Peyer's patch (tissue), 4 donors: ENCODE results near the gene C9.

Source experiments
- POLR2A ChIP-seq, 2 donors: fragments of 450-650 bp; IDR thresholded peaks; one replicate each; pipeline ENCODE4 v1.5.1; 2017; ENCODE audit warnings: antibody characterized with exemption in 2 of 2, mild to moderate bottlenecking in 2 of 2, moderate library complexity in 2 of 2
- TF ChIP-seq, protein P1 (sequence below), 6 experiments: fragments of 450-650 bp in 4 of 6; fragments of 200-600 bp in 2 of 6; sonication (generic) in 1 of 6; IDR thresholded peaks; one replicate each; pipeline ENCODE4 v1.5.1; 2017 to 2019; ENCODE audit warnings: antibody characterized with exemption in 6 of 6, mild to moderate bottlenecking in 3 of 6, moderate library complexity in 1 of 6

DNA sequence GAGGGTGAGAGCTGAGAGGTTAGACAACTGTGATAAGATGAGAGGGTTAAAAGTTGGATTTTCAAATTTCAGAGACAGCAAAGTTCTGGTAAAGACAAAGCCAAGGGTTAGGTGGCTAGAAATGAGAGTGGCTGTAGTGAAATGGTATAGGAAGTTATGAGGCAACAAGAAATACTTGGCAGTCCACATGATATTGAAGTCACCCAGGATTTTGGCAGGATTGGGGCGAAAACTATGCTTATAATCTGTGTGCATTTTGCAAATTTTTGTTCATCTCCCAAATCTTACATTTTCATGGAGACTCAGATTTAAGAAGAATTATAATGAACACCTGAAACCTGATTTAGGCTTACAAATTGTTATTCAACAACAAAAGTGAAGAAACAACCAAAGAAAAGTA, 35.6 kb downstream of the C9 start:
- TF ChIP-seq, protein P1, sequence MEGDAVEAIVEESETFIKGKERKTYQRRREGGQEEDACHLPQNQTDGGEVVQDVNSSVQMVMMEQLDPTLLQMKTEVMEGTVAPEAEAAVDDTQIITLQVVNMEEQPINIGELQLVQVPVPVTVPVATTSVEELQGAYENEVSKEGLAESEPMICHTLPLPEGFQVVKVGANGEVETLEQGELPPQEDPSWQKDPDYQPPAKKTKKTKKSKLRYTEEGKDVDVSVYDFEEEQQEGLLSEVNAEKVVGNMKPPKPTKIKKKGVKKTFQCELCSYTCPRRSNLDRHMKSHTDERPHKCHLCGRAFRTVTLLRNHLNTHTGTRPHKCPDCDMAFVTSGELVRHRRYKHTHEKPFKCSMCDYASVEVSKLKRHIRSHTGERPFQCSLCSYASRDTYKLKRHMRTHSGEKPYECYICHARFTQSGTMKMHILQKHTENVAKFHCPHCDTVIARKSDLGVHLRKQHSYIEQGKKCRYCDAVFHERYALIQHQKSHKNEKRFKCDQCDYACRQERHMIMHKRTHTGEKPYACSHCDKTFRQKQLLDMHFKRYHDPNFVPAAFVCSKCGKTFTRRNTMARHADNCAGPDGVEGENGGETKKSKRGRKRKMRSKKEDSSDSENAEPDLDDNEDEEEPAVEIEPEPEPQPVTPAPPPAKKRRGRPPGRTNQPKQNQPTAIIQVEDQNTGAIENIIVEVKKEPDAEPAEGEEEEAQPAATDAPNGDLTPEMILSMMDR (IDR thresholded peaks at IDR 0.05), result no peak
- TF ChIP-seq POLR2A (IDR thresholded peaks at IDR 0.05), result no peak
